Activated CD4-positive, alpha-beta T cell treated with anti-CD3 and anti-CD28 coated beads, Interleukin-2, amount 50 U/mL, for 16 hours (primary cell): ENCODE measurements around the gene SIGLEC6.
"Not testable (repeated sequence)": the region's sequence is repeated elsewhere in the genome, so short reads cannot be mapped to it uniquely, and the experiment has no call there.

Experiments
- DNase-seq: peaks from one replicate; pipeline ENCODE4 v3.0.0-alpha.2; 2020

SIGLEC6 gene

GRCh38 chr19:51508059-51508733, 23.3 kb downstream of the SIGLEC6 start:
- no peak for DNase-seq

GRCh38 chr19:51507640-51508058, 23.8 kb downstream of the SIGLEC6 start:
- DNase-seq = no peak

- DNase-seq = no peak
Measured at GRCh38 chr19:51507192-51507591, 24.3 kb downstream of the SIGLEC6 start.

- DNase-seq = no peak
Measured at GRCh38 chr19:51505904-51506303, 25.6 kb downstream of the SIGLEC6 start.

GRCh38 chr19:51503896-51504295, 27.6 kb downstream of the SIGLEC6 start:
- DNase-seq = no peak

GRCh38 chr19:51503286-51503817, 28.1 kb downstream of the SIGLEC6 start:
- no peak for DNase-seq

GRCh38 chr19:51501594-51502263, 29.7 kb downstream of the SIGLEC6 start, which contains the start of gene SIGLEC12:
TSS of gene SIGLEC12 (minus strand) at chr19:51501800. CDS start at chr19:51501733, 67 bp downstream.
- peak; percentile 12 for DNase-seq

- not testable (repeated sequence) for DNase-seq
Measured at GRCh38 chr19:51500931-51501330, 30.5 kb downstream of the SIGLEC6 start.

GRCh38 chr19:51497666-51498065, 33.8 kb downstream of the SIGLEC6 start:
- no peak for DNase-seq

GRCh38 chr19:51493776-51494175, 37.7 kb downstream of the SIGLEC6 start:
- no peak for DNase-seq

- no peak for DNase-seq
Measured at GRCh38 chr19:51491586-51491985, 39.9 kb downstream of the SIGLEC6 start.

- no peak for DNase-seq
Measured at GRCh38 chr19:51490676-51491075, 40.8 kb downstream of the SIGLEC6 start.

GRCh38 chr19:51489113-51489512, 42.4 kb downstream of the SIGLEC6 start:
- no peak for DNase-seq

- DNase-seq = no peak
Measured at GRCh38 chr19:51488491-51488890, 43.0 kb downstream of the SIGLEC6 start.

GRCh38 chr19:51485960-51486660, 45.4 kb downstream of the SIGLEC6 start:
- no peak for DNase-seq

- no peak for DNase-seq
Measured at GRCh38 chr19:51480590-51480989, 50.9 kb downstream of the SIGLEC6 start.

- DNase-seq = no peak
Measured at GRCh38 chr19:51479531-51480331, 51.7 kb downstream of the SIGLEC6 start.

GRCh38 chr19:51478381-51479234, 52.9 kb downstream of the SIGLEC6 start, which contains the start of gene CEACAM18:
TSS of gene CEACAM18 (plus strand) at chr19:51478539.
- DNase-seq = no peak

GRCh38 chr19:51477344-51477743, 54.1 kb downstream of the SIGLEC6 start:
- DNase-seq = no peak

GRCh38 chr19:51476164-51476563, 55.3 kb downstream of the SIGLEC6 start:
- no peak for DNase-seq

GRCh38 chr19:51473009-51473707, 58.3 kb downstream of the SIGLEC6 start:
- DNase-seq = peak; percentile 77
